Measurements from ENCODE around the gene GPRIN2.

DNA sequence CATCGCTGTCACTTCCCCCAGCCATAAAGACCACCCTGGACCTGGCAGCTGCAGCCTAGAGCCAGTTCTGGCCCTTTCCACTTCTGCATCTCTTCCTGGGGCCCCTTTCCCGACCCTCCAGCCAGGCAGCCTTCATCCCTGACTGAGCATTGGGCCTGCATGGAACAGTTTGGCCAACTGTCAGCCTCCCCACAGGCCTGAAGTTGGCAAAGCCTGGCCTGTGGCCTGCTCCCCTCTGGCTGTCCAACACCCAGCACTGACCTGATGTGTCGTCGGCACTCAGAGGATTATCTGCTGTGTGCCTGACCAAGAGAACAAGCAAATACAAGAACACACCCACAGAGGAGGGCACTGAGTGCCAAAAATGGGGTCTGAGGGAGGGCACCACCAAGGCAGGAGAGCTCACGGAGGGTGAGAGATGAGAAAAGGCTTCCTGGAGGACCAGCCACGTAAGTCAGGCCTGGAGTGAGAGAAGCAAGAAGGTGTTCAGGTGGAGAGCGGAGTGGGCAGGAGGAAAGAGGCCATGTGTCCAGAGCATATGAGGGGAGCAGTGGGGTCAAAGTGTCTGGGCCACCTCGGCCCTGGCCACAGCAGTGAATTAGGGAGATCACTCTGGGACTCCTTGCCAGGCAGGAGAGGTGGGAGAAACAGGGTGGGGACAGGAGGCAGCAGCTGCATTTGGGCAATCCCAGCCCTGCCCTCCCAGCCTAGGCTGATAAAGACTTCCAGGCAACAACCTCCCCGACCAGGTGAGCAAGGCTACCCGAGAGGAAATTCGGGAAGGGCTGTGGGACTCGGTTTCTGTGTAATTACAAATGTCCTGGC is 4.5 kb downstream of the GPRIN2 start:
- TF ChIP-seq POLR2AphosphoS5 (IDR thresholded peaks at IDR 0.05; ENCODE audit: low read depth, low read length) (no peak), REST (IDR thresholded peaks at IDR 0.05; ENCODE audit: low read depth, low read length) (no peak), NRF1 (IDR thresholded peaks at IDR 0.05; ENCODE audit: low read depth, low read length) (no peak), RAD21 (IDR thresholded peaks at IDR 0.05; ENCODE audit: low read length) (no peak), TEAD4 (IDR thresholded peaks at IDR 0.05; ENCODE audit: borderline replicate concordance, insufficient read depth) (no peak)
- TF ChIP-seq, protein P1, sequence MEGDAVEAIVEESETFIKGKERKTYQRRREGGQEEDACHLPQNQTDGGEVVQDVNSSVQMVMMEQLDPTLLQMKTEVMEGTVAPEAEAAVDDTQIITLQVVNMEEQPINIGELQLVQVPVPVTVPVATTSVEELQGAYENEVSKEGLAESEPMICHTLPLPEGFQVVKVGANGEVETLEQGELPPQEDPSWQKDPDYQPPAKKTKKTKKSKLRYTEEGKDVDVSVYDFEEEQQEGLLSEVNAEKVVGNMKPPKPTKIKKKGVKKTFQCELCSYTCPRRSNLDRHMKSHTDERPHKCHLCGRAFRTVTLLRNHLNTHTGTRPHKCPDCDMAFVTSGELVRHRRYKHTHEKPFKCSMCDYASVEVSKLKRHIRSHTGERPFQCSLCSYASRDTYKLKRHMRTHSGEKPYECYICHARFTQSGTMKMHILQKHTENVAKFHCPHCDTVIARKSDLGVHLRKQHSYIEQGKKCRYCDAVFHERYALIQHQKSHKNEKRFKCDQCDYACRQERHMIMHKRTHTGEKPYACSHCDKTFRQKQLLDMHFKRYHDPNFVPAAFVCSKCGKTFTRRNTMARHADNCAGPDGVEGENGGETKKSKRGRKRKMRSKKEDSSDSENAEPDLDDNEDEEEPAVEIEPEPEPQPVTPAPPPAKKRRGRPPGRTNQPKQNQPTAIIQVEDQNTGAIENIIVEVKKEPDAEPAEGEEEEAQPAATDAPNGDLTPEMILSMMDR (IDR thresholded peaks at IDR 0.05) = no peak

All from SK-N-SH (cell line).